GM18526 (cell line): ENCODE data around the gene FAM76B.

ENCODE experiments used
- POLR2A ChIP-seq: IDR thresholded peaks from 3 replicates; pipeline ENCODE4 v1.6.1; 2011; ENCODE audit not compliant: insufficient read length; ENCODE audit errors: extremely low read depth

Gene FAM76B

DNA sequence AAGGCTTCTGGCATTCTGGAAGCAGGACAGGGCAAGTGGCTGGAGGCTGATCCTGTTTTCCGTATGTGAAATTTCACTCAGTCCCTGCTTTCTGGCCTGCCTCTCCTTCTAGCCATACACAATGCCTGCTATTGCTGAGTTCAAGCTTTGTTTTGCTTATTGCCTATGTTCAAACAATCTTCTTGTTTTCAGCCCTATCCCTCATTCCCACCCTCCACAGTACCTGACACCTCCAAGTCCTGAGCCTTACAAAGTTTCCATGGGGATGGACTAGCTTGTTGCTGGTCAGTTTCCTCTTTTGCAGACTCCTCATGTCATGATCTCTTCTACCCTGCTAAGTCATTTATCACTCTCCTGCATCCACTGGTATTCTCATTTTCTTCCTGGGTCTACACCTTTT lies 38.1 kb downstream of the FAM76B start:
- no peak for TF ChIP-seq POLR2A

DNA sequence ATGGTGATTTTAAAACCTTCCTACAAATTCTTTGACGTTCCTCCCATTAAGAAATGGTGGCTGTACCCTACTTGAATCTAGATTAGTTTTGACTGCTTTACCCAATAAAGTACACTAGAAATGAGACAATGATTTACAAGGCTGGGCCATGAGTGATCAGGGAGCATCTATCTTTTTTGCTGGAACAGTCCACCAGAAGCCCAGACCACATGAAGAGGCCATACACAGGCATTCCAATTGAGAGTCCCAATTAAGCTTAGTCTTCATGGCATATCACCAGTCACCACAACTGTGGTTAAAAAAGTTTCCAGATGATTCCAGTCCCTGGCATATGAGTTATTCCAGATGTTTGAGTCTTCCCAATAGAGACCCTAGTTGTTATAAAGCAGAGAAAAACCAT lies 39.5 kb downstream of the FAM76B start:
- no peak for TF ChIP-seq POLR2A

DNA sequence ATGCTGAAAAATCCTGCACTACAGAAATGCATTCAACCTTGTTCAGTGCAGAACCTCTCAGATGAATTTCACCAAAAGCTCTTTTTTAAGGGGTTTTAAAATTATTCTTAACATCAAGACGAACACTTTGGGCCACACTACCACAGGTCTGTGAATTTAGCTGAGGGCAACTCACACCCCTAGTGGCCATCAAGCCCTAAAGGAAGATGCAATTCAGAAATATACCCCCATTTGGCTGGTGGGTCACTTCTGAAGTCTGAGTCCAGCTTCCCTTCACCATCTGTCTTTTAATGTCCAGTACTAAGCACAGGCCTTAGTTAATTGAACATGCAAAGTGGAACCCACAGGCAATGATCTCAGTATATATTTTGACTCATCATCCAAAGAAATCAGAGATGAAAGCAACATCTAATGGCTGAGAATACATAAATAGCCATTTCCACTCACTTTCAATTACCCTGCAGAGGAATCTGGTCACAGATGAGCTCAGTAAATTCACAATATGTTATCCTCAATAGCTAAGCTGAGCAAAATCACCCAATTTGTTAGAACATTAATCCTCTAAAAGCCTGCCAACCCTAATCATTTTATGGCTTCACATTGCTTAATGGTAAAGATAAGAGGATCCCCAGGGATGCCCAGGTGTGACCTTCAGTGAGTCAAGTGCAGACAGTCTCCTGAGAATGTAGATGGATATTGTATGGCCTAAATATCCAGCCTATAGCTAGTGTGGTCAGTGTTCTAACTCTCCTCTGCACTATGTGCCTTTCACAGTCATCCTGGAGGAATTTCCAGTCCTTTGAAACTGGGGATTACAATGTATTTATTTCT lies 50.3 kb downstream of the FAM76B start:
- TF ChIP-seq POLR2A: no peak

- TF ChIP-seq POLR2A: no peak
Observed at GRCh38 chr11:95736809-95737208, 52.8 kb downstream of the FAM76B start.

GRCh38 chr11:95736355-95736754 lies 53.2 kb downstream of the FAM76B start:
- TF ChIP-seq POLR2A: no peak

GRCh38 chr11:95734009-95734572 lies 55.5 kb downstream of the FAM76B start:
- TF ChIP-seq POLR2A: no peak

DNA sequence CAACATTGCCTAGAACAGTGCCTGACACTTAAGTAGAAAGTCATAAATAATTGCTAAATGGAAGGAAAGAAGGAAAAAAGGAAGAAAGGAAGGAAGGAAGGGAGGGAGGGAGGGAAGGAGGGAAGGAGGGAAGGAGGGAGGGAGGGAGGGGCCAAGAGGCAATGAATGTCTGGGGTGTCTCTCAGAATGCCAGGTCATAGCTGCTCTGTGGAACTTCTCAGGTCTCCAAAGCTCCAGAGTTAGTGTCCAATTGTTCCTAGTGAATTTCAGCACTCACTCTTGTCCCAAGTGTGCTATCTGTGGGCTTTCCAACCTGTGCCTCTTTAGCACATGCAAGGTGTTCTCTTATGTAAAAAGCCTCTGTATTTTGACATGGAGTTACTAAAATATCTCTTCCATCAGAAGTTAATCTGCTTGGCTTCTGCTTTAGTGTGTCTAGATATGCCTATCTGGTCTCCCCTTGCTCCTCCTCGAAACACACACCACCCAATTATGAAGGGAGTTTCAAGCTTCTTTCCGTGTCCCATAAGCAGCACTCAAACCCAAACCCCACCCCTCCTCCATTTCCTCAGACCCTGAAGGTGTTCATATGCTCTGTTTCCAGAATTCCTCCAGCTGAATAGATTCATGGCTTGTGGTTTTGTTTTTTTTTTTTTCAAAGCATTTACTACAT lies 56.5 kb downstream of the FAM76B start:
- no peak for TF ChIP-seq POLR2A

- no peak for TF ChIP-seq POLR2A
Observed at GRCh38 chr11:95729462-95729861, 60.1 kb downstream of the FAM76B start.

DNA sequence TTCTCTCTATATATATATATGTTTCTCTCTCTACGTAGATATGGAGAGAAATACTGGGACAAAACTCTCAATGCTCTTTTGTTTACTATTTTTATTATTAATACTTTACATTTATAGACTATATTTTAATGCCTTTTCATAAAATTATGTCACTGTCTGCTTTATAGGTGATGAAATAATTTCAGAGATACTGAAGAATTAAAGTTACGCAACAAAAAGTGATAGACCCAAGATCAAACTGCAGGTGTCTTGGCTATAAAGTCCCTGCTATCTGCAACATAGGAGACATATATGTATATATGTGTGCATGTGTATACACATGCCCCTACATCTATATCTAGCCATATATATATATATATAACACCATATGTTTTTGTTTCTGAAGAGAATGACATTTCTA lies 60.8 kb downstream of the FAM76B start:
- no peak for TF ChIP-seq POLR2A

DNA sequence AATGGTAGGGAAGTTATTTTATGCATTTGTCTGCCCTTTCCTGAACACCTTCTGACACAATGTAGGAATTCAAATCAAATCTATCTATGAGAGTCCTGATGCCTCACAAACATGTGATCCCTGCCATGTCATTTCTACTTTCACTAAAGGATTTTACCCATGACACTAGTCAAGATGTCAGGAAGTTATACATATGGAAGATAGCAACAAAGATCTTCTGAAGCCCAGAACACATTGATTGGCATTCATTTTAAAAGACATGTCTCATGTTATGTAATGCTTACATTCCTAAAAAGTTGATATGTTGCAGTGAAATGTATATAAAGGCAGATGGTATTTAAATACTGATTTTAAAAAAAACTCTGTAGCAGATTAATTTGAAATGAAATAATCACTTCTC lies 61.5 kb downstream of the FAM76B start:
- TF ChIP-seq POLR2A: no peak

DNA sequence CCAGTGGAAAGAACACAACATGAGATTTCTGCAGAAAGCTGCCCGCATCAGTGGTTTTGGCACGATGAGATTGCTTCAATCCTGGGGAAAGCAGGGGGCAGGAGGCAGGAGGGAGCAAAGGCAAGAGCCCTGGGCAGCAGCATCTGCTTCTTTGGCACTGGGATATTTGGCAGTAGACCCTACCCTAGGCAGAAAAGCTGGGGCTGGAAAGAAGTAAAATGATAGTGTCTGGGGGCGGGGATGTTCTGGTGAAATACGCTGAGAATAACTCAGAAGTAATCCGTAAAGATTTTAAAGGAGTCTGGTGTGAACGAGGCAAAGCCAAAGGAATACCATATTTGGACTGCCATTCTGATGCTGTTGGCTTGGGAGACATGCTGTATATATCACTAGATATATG lies 62.0 kb downstream of the FAM76B start:
- no peak for TF ChIP-seq POLR2A

DNA sequence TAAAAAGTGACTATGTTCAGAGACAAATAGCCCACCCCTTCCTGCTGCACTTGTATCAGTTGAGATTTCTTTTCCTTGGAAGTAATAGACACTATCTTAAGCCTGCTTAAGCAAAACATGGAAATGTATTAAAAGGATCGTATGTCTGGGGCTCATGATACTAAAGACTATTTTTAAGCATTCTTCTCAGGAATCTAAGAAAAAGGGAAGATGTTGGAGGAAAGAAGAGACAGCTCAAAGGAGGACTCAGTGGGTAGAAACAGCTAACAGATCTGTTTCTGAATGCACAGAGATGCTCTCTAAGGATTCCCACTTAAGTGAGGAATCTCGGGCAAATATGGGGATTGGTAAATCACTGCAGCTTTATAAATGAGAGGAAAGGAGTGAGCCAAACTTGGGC lies 62.5 kb downstream of the FAM76B start:
- no peak for TF ChIP-seq POLR2A

DNA sequence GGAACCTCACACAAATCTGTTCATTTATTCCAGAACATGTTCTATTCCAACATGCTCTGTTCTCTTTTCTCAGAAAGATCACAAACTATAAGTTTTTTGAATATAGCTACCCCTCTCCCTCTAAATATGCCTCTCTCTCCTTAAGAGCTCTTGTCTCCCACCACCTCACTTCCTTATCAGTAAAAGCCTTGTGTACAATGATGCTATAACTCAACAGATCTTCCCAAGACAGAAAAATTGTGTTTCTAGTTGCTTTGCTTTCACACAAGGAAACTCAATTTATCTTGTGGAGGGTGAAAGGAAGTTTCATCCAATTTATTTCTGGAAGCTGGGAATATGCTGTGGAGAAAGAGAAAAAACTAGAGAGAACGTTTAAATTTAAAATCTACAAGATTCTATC lies 64.4 kb downstream of the FAM76B start:
- no peak for TF ChIP-seq POLR2A

DNA sequence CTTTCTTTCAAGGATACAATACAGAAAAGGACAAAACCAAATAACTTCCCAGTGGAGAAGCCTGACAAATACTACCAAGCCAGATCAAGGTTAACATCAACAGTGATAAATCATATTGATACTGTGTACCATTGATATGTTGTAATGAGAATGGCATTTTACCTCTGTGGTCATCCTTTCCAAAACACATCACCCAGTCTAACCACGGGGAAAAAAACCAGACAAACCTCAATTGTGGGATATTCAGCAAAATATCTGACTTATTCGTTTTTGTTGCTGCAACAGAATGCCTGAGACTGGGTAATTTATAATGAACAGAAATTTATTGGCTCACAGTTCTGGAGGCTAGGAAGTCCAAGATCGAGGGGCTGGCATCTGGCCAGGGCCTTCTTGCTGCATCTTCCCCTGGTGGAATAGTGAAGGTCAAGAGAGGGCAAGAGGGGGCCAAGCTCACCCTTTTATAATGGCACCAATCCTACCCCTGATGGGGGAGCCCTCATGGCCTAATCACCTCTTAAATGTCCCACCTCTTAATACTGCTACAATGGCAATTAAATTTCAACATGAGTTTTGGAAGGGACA lies 66.1 kb downstream of the FAM76B start:
- no peak for TF ChIP-seq POLR2A

GRCh38 chr11:95720195-95720594 lies 69.4 kb downstream of the FAM76B start:
- no peak for TF ChIP-seq POLR2A
